DMS153 treated with DMSO at 0.1 percent for 48 hours (cell line): Measurements from ENCODE around the gene MCIDAS.

Experiments used
- DNase-seq: peaks from one replicate; lab custom pipeline; 2025; ENCODE audit not compliant: unreplicated experiment; lab: John Stamatoyannopoulos, UW

MCIDAS gene

GRCh38 chr5:55226934-55227663, at the start of gene MCIDAS:
TSS of gene MCIDAS (minus strand) at chr5:55227315. CDS start at chr5:55227138, 177 bp downstream.
- DNase-seq = peak; percentile 41

GRCh38 chr5:55276771-55277170, 49.7 kb upstream of the MCIDAS start:
- no peak for DNase-seq

- no peak for DNase-seq
Measured at GRCh38 chr5:55258339-55258738, 31.2 kb upstream of the MCIDAS start.

DNA sequence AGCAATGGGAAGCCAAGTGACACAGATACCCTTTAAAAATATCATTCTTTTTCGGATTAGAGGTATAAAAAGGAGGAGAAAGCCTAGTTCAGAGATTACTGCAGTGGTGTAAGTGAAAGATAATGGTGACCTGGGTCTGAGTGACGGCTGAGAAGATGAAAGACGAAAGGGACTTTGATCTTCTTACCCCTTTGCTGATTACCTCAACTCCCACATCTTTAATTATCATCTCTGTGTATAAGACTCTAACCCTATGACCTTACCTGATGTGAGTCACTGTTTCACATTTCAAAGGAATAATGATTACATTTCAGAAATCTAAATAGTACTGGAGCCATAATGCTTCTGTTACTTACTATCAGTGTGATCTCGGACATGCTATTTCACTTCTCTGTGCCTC, 27.7 kb upstream of the MCIDAS start:
- DNase-seq = no peak

- no peak for DNase-seq
Measured at GRCh38 chr5:55250064-55250463, 22.9 kb upstream of the MCIDAS start.

DNA sequence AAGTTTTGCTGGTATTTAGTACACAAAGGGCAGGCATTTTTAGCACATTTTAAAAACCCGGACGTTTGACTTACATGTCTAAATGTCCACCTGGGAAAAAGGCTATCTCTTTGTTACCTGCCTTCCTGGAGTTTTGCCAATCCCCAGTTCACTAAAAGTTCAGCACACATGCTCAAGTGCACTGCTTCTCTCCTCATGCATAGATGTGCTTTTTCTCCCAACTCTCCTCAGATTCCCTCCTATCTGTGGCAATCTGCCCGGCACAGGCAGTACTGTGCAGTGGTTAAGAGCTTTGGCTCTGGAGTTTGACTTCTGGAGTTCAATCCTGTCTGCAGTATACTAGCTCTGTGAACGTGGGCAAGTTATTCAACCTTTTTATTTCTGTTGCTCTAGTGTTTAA, 14.6 kb upstream of the MCIDAS start:
- DNase-seq = no peak

DNA sequence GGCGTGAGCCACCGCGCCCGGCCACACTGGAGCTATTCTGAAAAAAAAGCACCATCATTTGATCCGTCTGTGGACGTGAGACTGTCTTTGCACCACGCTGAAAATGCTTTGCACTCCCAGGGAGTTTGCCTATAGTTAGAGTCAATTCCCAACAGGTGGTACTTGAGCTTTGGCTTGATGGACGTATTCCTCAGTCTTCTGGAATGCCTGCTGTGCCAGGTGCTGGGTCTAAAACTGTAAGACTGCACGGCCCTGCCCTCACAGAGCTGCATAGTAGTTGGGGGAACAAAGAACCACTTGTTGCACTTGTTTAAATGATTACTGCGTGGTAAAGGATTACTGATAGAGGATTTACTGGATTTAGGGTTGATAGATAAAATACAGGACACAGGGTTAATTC, 9.7 kb upstream of the MCIDAS start:
- DNase-seq = no peak

DNA sequence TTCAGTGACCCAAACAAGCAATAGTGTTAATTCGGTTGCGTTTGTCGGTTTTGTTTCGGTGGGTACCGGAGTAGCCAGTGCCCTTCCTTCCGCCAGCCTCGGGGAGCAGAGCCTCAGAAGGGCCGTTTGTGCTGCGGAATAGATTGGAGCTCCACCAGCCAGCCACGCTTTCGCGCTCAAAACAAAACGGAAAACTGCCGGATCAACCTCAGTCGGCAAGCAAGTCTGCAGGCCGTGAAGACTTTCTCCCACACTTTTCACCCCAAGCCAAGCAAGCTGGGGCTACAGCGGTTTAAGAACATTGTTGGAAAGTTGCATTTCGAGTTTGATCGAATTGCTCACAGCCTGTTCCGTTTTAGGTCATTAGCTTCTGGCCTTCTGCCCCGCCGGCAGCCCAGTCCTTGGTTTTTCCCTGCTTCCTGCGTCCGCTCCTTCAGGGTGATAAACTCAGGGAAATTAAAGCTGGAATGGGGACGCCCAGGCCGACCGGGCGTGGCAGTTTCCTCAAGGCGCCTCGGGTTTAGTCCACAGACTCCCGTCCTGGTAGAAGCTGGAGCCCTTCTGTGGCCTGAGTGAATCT, 7.1 kb upstream of the MCIDAS start:
- DNase-seq = peak; percentile 32

GRCh38 chr5:55232985-55233928, 6.1 kb upstream of the MCIDAS start, which contains the start of gene CCNO:
TSS of gene CCNO (minus strand) at chr5:55233608. CDS start at chr5:55233523, 85 bp downstream.
- DNase-seq = peak; percentile 28

DNA sequence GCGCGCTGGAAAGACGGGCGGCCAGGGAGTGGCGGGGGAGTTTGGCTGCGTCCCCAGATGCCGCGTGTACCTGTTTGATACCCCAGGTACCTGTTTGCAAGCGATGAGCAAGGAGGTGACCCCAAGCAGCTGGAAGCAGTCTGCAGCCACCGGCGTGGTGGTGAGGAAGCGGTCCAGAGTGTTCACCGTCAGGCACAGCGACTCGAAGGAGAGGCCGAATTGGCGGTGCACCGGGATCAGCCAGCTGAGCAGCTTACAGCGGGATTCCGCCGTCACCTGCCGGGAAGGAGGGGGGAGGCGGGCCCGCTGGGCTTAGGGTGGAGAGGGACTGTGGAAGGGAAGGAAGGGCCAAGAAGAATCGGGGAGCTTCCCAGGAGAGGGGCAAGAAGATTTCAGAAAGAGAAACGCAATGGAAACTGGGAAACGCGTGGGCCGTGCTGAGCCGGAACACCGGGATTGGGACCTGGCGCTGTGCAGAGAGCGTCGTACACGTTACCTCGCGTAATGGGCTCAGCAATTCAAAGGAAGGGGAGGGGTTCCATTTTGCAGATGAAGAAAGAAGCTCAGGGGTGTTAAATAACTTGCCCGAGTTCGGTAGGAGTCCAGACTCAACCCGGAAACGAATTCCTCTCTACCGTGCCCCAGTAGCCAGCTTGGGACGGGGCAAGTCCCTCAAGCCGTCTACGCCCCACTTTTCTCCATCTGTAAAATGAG, 5.3 kb upstream of the MCIDAS start:
- DNase-seq = no peak

DNA sequence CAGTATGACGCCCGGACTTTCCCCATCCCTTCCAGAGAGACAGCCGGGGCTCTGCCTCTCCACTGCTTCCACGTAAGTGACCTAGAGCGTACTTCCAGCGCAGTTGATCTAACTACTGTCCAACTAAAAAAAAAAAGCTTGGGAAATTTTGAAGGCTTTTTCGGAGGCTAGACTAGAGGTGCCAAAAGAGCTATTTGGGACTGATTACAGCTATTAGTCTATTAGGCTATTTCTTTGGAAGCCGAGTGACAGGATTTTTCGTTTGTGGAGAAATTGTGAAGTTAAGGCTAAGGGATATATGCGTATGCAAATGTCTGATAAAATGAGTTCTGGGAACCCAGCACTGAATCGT, 4.8 kb upstream of the MCIDAS start:
- no peak for DNase-seq

DNA sequence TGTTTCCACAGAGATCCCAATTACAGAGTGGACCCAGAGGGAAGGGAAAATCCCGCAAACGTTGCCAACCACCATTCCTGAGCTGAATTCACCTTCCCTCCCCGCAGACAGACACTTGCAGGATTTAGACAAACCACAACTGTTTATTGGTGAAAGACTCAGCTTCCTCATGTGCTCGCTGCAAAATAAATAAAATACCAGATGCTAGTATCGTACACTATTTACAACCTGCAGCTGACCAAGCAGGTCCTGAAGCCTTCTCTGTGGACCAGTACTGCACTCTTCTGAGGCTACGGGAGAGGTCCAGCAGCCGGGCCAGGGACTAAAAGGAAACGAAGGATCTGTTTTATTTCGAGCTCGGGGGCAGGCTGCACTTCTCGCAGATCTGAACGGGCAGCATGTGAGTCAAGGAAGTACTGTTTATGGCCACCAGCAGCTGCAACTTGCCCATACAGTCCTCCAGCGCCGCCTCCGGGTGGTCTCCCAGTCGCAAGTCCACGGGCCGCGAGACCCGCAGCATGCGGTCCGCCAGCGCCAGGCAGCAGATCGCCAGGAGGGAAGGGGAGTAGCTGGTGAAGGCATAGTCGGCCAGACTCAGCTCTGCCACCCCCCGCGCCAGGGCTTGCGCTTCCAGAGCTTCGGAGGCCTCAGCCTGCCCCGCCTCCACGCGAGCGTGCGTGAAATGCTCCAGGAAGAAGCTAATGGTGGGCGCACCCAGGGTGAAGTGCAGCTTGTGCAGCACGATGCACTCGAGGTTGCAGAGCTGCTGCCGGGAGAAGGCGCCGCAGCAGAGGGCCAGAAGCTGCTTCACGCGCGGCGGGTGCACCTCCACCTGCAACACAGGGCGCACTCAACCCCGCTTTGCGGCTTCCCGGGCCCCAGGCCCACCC, 4.2 kb upstream of the MCIDAS start:
- no peak for DNase-seq

- no peak for DNase-seq
Measured at GRCh38 chr5:55230086-55230629, 3.0 kb upstream of the MCIDAS start.

GRCh38 chr5:55227664-55228430, 732 bp upstream of the MCIDAS start:
- DNase-seq = no peak

- peak; percentile 32 for DNase-seq
Measured at GRCh38 chr5:55226027-55226933, 835 bp downstream of the MCIDAS start.

DNA sequence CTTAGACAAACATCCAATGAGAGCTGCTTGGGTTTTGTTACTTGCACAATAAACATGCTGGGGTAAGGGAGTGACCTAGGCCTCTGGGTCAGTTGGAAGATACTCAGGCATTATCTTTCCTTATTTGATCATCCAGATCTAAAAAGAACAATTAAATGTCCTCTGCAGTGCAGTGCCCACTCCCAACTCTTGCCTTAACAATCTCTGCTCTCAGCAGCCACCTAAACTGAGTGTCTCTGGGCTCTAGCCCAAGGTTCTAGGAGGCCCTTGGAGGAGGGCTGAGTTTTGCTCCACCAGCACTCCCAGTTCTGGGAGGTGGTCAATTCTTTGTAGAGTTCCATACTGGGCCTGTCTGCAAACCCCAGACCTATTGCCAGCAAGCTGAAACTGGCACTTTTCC, 1.8 kb downstream of the MCIDAS start:
- no peak for DNase-seq

DNA sequence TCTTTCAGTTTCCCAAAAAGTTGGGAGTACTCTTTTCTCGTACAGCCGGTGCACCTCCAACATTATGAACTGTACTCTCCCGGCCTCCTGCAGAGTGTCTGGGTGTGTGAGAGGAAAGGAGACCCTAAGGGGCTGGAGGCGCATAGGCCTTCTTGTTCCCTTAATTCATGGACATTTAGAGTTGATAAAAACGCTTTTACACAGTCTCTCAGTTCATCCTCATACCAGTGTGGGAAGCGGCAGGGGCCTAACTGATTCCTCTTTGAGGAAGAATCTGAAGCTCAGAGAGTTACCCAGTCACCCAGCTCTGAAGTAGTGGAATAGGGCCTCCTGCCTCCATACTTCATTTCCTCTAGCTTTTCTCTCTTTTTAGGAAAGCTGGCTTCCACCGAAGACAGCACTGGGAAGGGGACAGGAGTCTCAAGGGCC, 3.3 kb downstream of the MCIDAS start:
- no peak for DNase-seq
